Liver (tissue), 9 donors: ENCODE data around the gene LLGL2. TPM values are rescaled to one million over a fixed set of nuclear protein-coding genes. Genes with fewer than 3 reads are reported as not detected.

Experiments
- DNase-seq: peaks from one replicate; pipeline ENCODE4 v3.0.0-alpha.2; 2017; ENCODE audit warnings: low spot score
- H3K27ac ChIP-seq, 2 donors: one replicate each; pipeline ENCODE4 v1.7.0; 2013; ENCODE audit warnings: inconsistent platforms in 2 of 2, low read length in 2 of 2, control low read depth in 1 of 2, low read depth in 1 of 2, mild to moderate bottlenecking in 1 of 2
- H3K27me3 ChIP-seq, 4 donors: one replicate each; pipeline versions ENCODE4 v1.6.1 to v1.7.0; 2013; ENCODE audit warnings: low read length in 3 of 4, inconsistent platforms in 1 of 4, mild to moderate bottlenecking in 1 of 4, moderate library complexity in 1 of 4; ENCODE audit not compliant: control insufficient read depth in 4 of 4, insufficient read depth in 4 of 4
- H3K36me3 ChIP-seq, 4 donors: one replicate each; pipeline versions ENCODE4 v1.6.1 to v1.7.0; 2013; ENCODE audit warnings: low read length in 3 of 4, mild to moderate bottlenecking in 3 of 4, low read depth in 1 of 4, moderate library complexity in 1 of 4; ENCODE audit not compliant: control insufficient read depth in 4 of 4, insufficient read depth in 3 of 4
- H3K4me1 ChIP-seq, 4 donors: one replicate each; pipeline versions ENCODE4 v1.6.1 to v1.7.0; 2013; ENCODE audit warnings: low read length in 3 of 4, mild to moderate bottlenecking in 3 of 4, moderate library complexity in 1 of 4; ENCODE audit not compliant: control insufficient read depth in 4 of 4, insufficient read depth in 4 of 4
- H3K4me3 ChIP-seq, 3 donors: one replicate each; pipeline versions ENCODE4 v1.6.1 to v1.7.0; 2013; ENCODE audit warnings: low read length in 3 of 3, control low read depth in 1 of 3, low read depth in 1 of 3, mild to moderate bottlenecking in 1 of 3
- H3K9ac ChIP-seq, 2 donors: one replicate each; pipeline ENCODE4 v1.7.0; 2013; ENCODE audit warnings: low read length in 2 of 2, mild to moderate bottlenecking in 2 of 2, moderate library complexity in 2 of 2, control low read depth in 1 of 2, low read depth in 1 of 2
- H3K9me3 ChIP-seq, 4 donors: one replicate each; pipeline versions ENCODE4 v1.6.1 to v1.7.0; 2013; ENCODE audit warnings: low read length in 3 of 4; ENCODE audit not compliant: control insufficient read depth in 4 of 4
- EGR1 ChIP-seq, 2 donors: IDR thresholded peaks; 2 replicates each; pipeline ENCODE4 v1.6.1; 2016 to 2018; ENCODE audit warnings: antibody characterized with exemption in 2 of 2, low read depth in 2 of 2
- FOXA2 ChIP-seq: IDR thresholded peaks from 2 replicates; pipeline ENCODE4 v1.6.1; 2016; ENCODE audit warnings: antibody characterized with exemption
- GABPA ChIP-seq, 2 donors: IDR thresholded peaks in 1 of 2; conservative IDR thresholded peaks in 1 of 2; 2 replicates each; pipeline ENCODE4 v1.6.1; 2016; ENCODE audit warnings: antibody characterized with exemption in 2 of 2, mild to moderate bottlenecking in 1 of 2, moderate library complexity in 1 of 2
- HNF4A ChIP-seq, 2 donors: conservative IDR thresholded peaks; 2 replicates each; pipeline ENCODE4 v1.6.1; 2016; ENCODE audit warnings: antibody characterized with exemption in 2 of 2, mild to moderate bottlenecking in 2 of 2
- HNF4G ChIP-seq: IDR thresholded peaks from 2 replicates; pipeline ENCODE4 v1.6.1; 2016; ENCODE audit warnings: antibody characterized with exemption
- JUND ChIP-seq, 2 donors: IDR thresholded peaks; 2 replicates each; pipeline ENCODE4 v1.6.1; 2016; ENCODE audit warnings: antibody characterized with exemption in 2 of 2
- NR2F2 ChIP-seq: IDR thresholded peaks from 2 replicates; pipeline ENCODE4 v1.6.1; 2016; ENCODE audit warnings: antibody characterized with exemption
- RAD21 ChIP-seq, 2 donors: IDR thresholded peaks; 2 replicates each; pipeline ENCODE4 v1.6.1; 2016; ENCODE audit warnings: antibody characterized with exemption in 2 of 2, mild to moderate bottlenecking in 2 of 2
- RXRA ChIP-seq, 2 donors: IDR thresholded peaks; 2 replicates each; pipeline ENCODE4 v1.6.1; 2017 to 2018; ENCODE audit warnings: antibody characterized with exemption in 2 of 2, mild to moderate bottlenecking in 1 of 2
- SP1 ChIP-seq: IDR thresholded peaks from 2 replicates; pipeline ENCODE4 v1.6.1; 2018; ENCODE audit warnings: antibody characterized with exemption, mild to moderate bottlenecking
- TAF1 ChIP-seq: conservative IDR thresholded peaks from 2 replicates; pipeline ENCODE4 v1.6.1; 2016; ENCODE audit warnings: antibody characterized with exemption, mild to moderate bottlenecking
- YY1 ChIP-seq: IDR thresholded peaks from 2 replicates; pipeline ENCODE4 v1.6.1; 2016; ENCODE audit warnings: antibody characterized with exemption, mild to moderate bottlenecking
- WGBS: extraction: QIAGEN DNeasy Blood & Tissue Kit; methylation state at CpG from one replicate; pipeline ENCODE4 v1.1.7; 2013; 5-methylcytosine and 5-hydroxymethylcytosine counted together
- polyA plus RNA-seq, 2 donors: library from polyadenylated mRNA; stranded (reverse) in 1 of 2; unstranded in 1 of 2; fragments of 200-250 nt in 1 of 2; fragments of >200 nt in 1 of 2; fragmentation: Nextera tagmentation in 1 of 2; extraction: Ambion mirVana in 1 of 2; gene quantifications; one replicate each; pipeline versions ENCODE4 v1.2.1 to v1.2.3, GENCODE V29; 2013 to 2015
- total RNA-seq, 2 donors: library from RNA; depleted of rRNA; stranded (reverse); fragments of >200 nt; gene quantifications; one replicate each; pipeline ENCODE4 v1.2.3, GENCODE V29; 2014
- TF ChIP-seq, protein P1 (sequence below): IDR thresholded peaks from 2 replicates; pipeline ENCODE4 v1.6.1; 2016; ENCODE audit warnings: antibody characterized with exemption, mild to moderate bottlenecking
- TF ChIP-seq, protein P2 (sequence below): IDR thresholded peaks from 2 replicates; pipeline ENCODE4 v1.6.1; 2016; ENCODE audit warnings: antibody characterized with exemption
- TF ChIP-seq, protein P3 (sequence below): IDR thresholded peaks from 2 replicates; pipeline ENCODE4 v1.6.1; 2016; ENCODE audit warnings: antibody characterized with exemption
- donor health status: healthy.
- donor health status: healthy.
- donor health status: healthy.
- donor health status: healthy.
- donor health status: healthy.

Gene LLGL2
- total and polyA plus RNA-seq, 4 donors = 23.2 to 69.6 (median 38.5) TPM

DNA sequence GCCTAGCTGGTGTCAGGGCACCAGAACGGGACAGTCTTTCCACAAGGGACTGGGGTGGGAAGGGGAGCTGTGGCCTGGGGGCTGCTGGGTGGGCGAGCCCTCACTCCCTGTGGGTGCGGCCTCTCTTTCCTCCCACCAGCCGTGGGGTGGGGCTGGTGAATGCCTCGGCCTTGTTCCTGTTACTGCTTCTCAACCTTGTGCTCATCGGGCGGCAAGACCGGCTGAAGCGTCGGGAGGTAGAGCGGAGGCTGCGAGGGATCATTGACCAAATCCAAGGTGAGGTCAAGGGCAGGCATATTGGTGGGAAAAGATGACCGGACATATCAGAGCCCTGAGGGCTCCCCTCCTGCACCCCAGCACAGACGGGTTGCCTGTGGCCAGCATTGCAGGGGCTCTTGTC lies 39.3 kb upstream of the LLGL2 start:
- 90% methylated on average over 14 of the region's 14 CpGs for WGBS
- H3K4me1 ChIP-seq = peaks cover 0 to 25% (median 4%) of the 10 kb centered on the region in 4 donors

DNA sequence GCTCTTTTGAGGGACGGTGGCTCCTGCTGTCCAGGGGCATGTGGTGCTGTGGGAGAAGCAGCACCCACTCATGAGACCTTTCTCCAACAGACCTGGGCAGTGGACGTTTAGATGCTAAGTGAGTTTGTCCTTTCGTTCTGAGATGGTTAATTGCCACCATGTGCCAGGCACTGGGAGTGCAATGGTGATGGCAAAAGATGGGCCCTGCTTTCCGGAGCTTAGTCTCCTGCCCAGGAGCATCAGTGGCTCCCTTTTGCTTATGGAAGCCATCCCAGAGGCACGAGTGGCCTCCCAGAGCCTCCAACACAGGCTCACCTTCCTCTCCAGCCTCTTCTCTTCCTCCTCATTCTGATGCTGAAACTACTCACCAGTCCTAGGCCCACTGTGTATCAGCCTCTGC lies 38.5 kb upstream of the LLGL2 start:
- H3K4me3 ChIP-seq = no peak overlapping the region
- peaks cover 0 to 22% (median 4%) of the 10 kb centered on the region in 4 donors for H3K4me1 ChIP-seq
- H3K9ac ChIP-seq = no peak overlapping the region

More for the DNA sequence above, 39.3 kb upstream of the LLGL2 start:
- Histone ChIP-seq H3K9ac (no peak overlapping the region), H3K27me3 (no peaks in the 10 kb centered on the region), H3K4me3 (no peak overlapping the region), H3K27ac (no peak overlapping the region), H3K36me3 (peaks cover 0 to 2% (median 0%) of the 10 kb centered on the region in 4 donors), H3K9me3 (no peaks in the 10 kb centered on the region)
- no peak for TF ChIP-seq RAD21 (IDR thresholded peaks at IDR 0.05)
- TF ChIP-seq, protein P1, sequence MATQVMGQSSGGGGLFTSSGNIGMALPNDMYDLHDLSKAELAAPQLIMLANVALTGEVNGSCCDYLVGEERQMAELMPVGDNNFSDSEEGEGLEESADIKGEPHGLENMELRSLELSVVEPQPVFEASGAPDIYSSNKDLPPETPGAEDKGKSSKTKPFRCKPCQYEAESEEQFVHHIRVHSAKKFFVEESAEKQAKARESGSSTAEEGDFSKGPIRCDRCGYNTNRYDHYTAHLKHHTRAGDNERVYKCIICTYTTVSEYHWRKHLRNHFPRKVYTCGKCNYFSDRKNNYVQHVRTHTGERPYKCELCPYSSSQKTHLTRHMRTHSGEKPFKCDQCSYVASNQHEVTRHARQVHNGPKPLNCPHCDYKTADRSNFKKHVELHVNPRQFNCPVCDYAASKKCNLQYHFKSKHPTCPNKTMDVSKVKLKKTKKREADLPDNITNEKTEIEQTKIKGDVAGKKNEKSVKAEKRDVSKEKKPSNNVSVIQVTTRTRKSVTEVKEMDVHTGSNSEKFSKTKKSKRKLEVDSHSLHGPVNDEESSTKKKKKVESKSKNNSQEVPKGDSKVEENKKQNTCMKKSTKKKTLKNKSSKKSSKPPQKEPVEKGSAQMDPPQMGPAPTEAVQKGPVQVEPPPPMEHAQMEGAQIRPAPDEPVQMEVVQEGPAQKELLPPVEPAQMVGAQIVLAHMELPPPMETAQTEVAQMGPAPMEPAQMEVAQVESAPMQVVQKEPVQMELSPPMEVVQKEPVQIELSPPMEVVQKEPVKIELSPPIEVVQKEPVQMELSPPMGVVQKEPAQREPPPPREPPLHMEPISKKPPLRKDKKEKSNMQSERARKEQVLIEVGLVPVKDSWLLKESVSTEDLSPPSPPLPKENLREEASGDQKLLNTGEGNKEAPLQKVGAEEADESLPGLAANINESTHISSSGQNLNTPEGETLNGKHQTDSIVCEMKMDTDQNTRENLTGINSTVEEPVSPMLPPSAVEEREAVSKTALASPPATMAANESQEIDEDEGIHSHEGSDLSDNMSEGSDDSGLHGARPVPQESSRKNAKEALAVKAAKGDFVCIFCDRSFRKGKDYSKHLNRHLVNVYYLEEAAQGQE = no peak
- TF ChIP-seq, protein P2, sequence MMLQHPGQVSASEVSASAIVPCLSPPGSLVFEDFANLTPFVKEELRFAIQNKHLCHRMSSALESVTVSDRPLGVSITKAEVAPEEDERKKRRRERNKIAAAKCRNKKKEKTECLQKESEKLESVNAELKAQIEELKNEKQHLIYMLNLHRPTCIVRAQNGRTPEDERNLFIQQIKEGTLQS = no peak
- TF ChIP-seq HNF4G = no peak
- no peak for TF ChIP-seq TAF1
- no peak for TF ChIP-seq FOXA2
- no peak for TF ChIP-seq EGR1 (IDR thresholded peaks at IDR 0.05; ENCODE audit: low read depth in 2 of 2)
- no peak for TF ChIP-seq NR2F2
- TF ChIP-seq JUND (IDR thresholded peaks at IDR 0.05) = no peak
- no peak for TF ChIP-seq SP1
- TF ChIP-seq, protein P3, sequence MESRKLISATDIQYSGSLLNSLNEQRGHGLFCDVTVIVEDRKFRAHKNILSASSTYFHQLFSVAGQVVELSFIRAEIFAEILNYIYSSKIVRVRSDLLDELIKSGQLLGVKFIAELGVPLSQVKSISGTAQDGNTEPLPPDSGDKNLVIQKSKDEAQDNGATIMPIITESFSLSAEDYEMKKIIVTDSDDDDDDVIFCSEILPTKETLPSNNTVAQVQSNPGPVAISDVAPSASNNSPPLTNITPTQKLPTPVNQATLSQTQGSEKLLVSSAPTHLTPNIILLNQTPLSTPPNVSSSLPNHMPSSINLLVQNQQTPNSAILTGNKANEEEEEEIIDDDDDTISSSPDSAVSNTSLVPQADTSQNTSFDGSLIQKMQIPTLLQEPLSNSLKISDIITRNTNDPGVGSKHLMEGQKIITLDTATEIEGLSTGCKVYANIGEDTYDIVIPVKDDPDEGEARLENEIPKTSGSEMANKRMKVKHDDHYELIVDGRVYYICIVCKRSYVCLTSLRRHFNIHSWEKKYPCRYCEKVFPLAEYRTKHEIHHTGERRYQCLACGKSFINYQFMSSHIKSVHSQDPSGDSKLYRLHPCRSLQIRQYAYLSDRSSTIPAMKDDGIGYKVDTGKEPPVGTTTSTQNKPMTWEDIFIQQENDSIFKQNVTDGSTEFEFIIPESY = no peak
- DNase-seq = no peak

More for the DNA sequence above, 38.5 kb upstream of the LLGL2 start:
- DNase-seq = no peak
- H3K9me3 ChIP-seq = no peaks in the 10 kb centered on the region
- WGBS = 82% methylated on average over 5 of the region's 5 CpGs
- H3K27me3 ChIP-seq = no peaks in the 10 kb centered on the region
- H3K27ac ChIP-seq = no peak overlapping the region
- H3K36me3 ChIP-seq = peaks cover 0 to 6% (median under 1%) of the 10 kb centered on the region in 4 donors
- TF ChIP-seq, protein P2 = no peak
- TF ChIP-seq GABPA (IDR thresholded peaks at IDR 0.05 in 1 of 2, conservative IDR thresholded peaks at IDR 0.05 in 1 of 2) = no peak
- no peak for TF ChIP-seq SP1
- TF ChIP-seq RAD21 (IDR thresholded peaks at IDR 0.05) = no peak
- TF ChIP-seq HNF4A (conservative IDR thresholded peaks at IDR 0.05) = no peak
- TF ChIP-seq, protein P3 = no peak
- no peak for TF ChIP-seq RXRA (IDR thresholded peaks at IDR 0.05)
- TF ChIP-seq, protein P1 = no peak
- TF ChIP-seq EGR1 (IDR thresholded peaks at IDR 0.05; ENCODE audit: low read depth in 2 of 2) = no peak
- TF ChIP-seq HNF4G = no peak
- no peak for TF ChIP-seq YY1
